Caco-2 (cell line): ENCODE results near the gene TINAGL1. TPM values are rescaled to one million over a fixed set of nuclear protein-coding genes. Genes with fewer than 3 reads are reported as not detected.

Source experiments
- BruUV-seq: library from RNA; stranded (reverse); fragments of 400-500 nt; replicated peaks from 2 replicates; lab custom pipeline; 2021; lab: Mats Ljungman, UMichigan
- CTCF ChIA-PET: fragments of 300-600 bp; sonication (Branson Sonifier 250); formaldehyde crosslinking; loops from one replicate; lab custom pipeline; 2022; ENCODE audit warnings: antibody characterized with exemption; lab: Charles Lee
- POLR2A ChIA-PET: fragments of 300-600 bp; sonication (Branson Sonifier 250); formaldehyde crosslinking; loops from one replicate; lab custom pipeline; 2022; ENCODE audit warnings: antibody characterized with exemption; lab: Charles Lee
- DNase-seq, 2 experiments: peaks; one replicate each; pipeline versions ENCODE4 v3.0.0 to v3.0.0-alpha.2; 2020 to 2022
- H3K27me3 ChIP-seq: replicated peaks from 2 replicates; pipeline ENCODE4 v1.6.0; 2011; ENCODE audit warnings: low read length; ENCODE audit not compliant: control insufficient read depth, insufficient read depth
- H3K36me3 ChIP-seq: 2 replicates; pipeline ENCODE4 v1.5.1; 2011; ENCODE audit warnings: low read length; ENCODE audit not compliant: control insufficient read depth, insufficient read depth
- H3K4me1 ChIP-seq: fragments of 250-450 bp; sonication (Bioruptor Pico); 2 replicates; pipeline ENCODE4 v1.5.1; 2020; ENCODE audit warnings: mild to moderate bottlenecking
- H3K4me3 ChIP-seq: 2 replicates; pipeline ENCODE4 v1.5.1; 2011; ENCODE audit warnings: low read depth, mild to moderate bottlenecking, control low read depth, low read length
- H3K9me3 ChIP-seq: fragments of 250-450 bp; sonication (Bioruptor Pico); 2 replicates; pipeline ENCODE4 v1.5.1; 2020; ENCODE audit warnings: mild to moderate bottlenecking, moderate library complexity
- H3K27ac Mint-ChIP-seq: one replicate; pipeline ENCODE4 v1.8.0; 2022; ENCODE audit warnings: mixed read lengths; ENCODE audit not compliant: unreplicated experiment
- H3K27me3 Mint-ChIP-seq: one replicate; pipeline ENCODE4 v1.8.0; 2022; ENCODE audit warnings: mixed read lengths; ENCODE audit not compliant: insufficient read depth, unreplicated experiment
- H3K36me3 Mint-ChIP-seq: one replicate; pipeline ENCODE4 v1.8.0; 2022; ENCODE audit warnings: mild to moderate bottlenecking, mixed read lengths; ENCODE audit not compliant: insufficient read depth, unreplicated experiment
- H3K4me1 Mint-ChIP-seq: one replicate; pipeline ENCODE4 v1.8.0; 2022; ENCODE audit warnings: low read depth, mixed read lengths; ENCODE audit not compliant: unreplicated experiment
- H3K4me3 Mint-ChIP-seq: one replicate; pipeline ENCODE4 v1.8.0; 2022; ENCODE audit warnings: mild to moderate bottlenecking, moderate library complexity, mixed read lengths; ENCODE audit not compliant: unreplicated experiment
- H3K9me3 Mint-ChIP-seq: one replicate; pipeline ENCODE4 v1.8.0; 2022; ENCODE audit warnings: mixed read lengths; ENCODE audit not compliant: unreplicated experiment
- intact Hi-C: fragments of 100-400 bp; cut with micrococcal nuclease; formaldehyde crosslinking; loops from one replicate; pipeline ENCODE4 v1.10.0; 2022; ENCODE audit not compliant: unreplicated experiment
- total RNA-seq: library from RNA; stranded (reverse); gene quantifications from 2 replicates; pipeline ENCODE4 v1.2.3, GENCODE V29; 2022
- TF ChIP-seq, protein P1 (sequence below), 2 experiments: fragments of 200-600 bp in 1 of 2; IDR thresholded peaks; 1 replicate in 1 of 2; 2 replicates in 1 of 2; pipeline versions ENCODE4 v1.5.1 to v1.8.0; 2011 to 2022; ENCODE audit warnings: antibody characterized with exemption in 1 of 2, control low read depth in 1 of 2, inconsistent platforms in 1 of 2, low read depth in 1 of 2, low read length in 1 of 2, mild to moderate bottlenecking in 1 of 2, moderate library complexity in 1 of 2; ENCODE audit not compliant: insufficient read depth in 1 of 2, severe bottlenecking in 1 of 2, unreplicated experiment in 1 of 2

TINAGL1 gene
- total RNA-seq, 1 experiment from 2014 or later, result 101 TPM

DNA sequence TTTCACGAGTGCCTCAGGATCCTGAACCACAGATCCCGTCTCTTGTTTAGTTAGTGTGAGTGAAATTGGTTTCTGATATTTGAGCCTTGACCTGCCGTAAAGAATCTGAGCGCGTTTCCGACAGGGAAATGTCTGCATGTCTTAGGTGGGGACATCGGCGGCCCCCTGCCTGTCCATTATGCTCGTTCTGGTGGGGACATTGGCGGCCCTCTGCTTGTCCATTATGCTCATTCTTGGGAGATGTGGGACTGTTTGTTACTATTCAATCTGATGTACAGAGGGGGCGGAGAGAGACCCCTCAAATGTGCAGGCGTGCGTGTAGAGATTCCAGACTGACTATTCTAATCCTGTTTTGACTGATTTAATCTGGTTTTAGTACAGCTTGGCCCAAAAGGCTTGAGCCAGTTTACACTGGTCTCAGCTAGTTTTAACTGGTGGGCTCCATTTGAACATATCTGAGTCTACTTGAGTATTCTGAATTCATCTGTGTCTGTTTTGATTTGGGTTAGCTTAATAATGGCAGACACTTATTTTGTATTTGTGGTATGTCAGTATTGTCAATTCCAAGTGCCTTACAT lies 6.6 kb upstream of the TINAGL1 start:
- CTCF ChIA-PET, result no interaction called here

GRCh38 chr1:31570228-31570627 lies 6.1 kb upstream of the TINAGL1 start:
- Histone ChIP-seq H3K4me1 (peaks cover 37% of the 10 kb centered on the region), H3K4me3 (no peak overlapping the region), H3K36me3 (no peaks in the 10 kb centered on the region), H3K9me3 (no peaks in the 10 kb centered on the region), H3K27me3 (no peaks in the 10 kb centered on the region)
- POLR2A ChIA-PET, result no interaction called here
- no peak for DNase-seq
- no peaks in the 10 kb centered on the region for H3K9me3 Mint-ChIP-seq
- CTCF ChIA-PET, result no interaction called here
- H3K36me3 Mint-ChIP-seq, result peaks cover 4% of the 10 kb centered on the region
- intact Hi-C loops, result no loop called here
- BruUV-seq, result no TSS peak
- no peaks in the 10 kb centered on the region for H3K27me3 Mint-ChIP-seq
- peaks cover 21% of the 10 kb centered on the region for H3K4me1 Mint-ChIP-seq
- TF ChIP-seq, protein P1, sequence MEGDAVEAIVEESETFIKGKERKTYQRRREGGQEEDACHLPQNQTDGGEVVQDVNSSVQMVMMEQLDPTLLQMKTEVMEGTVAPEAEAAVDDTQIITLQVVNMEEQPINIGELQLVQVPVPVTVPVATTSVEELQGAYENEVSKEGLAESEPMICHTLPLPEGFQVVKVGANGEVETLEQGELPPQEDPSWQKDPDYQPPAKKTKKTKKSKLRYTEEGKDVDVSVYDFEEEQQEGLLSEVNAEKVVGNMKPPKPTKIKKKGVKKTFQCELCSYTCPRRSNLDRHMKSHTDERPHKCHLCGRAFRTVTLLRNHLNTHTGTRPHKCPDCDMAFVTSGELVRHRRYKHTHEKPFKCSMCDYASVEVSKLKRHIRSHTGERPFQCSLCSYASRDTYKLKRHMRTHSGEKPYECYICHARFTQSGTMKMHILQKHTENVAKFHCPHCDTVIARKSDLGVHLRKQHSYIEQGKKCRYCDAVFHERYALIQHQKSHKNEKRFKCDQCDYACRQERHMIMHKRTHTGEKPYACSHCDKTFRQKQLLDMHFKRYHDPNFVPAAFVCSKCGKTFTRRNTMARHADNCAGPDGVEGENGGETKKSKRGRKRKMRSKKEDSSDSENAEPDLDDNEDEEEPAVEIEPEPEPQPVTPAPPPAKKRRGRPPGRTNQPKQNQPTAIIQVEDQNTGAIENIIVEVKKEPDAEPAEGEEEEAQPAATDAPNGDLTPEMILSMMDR (IDR thresholded peaks at IDR 0.05; ENCODE audit: insufficient read depth in 1 of 2, low read depth in 1 of 2, low read length in 1 of 2, severe bottlenecking in 1 of 2, unreplicated experiment in 1 of 2), result no peak
- H3K27ac Mint-ChIP-seq, result no peak overlapping the region
- no peak overlapping the region for H3K4me3 Mint-ChIP-seq

More for the DNA sequence above, 6.6 kb upstream of the TINAGL1 start:
- Mint-ChIP-seq H3K36me3 (peaks cover 4% of the 10 kb centered on the region), H3K4me1 (peaks cover 18% of the 10 kb centered on the region), H3K4me3 (no peak overlapping the region), H3K27me3 (no peaks in the 10 kb centered on the region), H3K27ac (no peak overlapping the region), H3K9me3 (no peaks in the 10 kb centered on the region)
- H3K9me3 ChIP-seq, result no peaks in the 10 kb centered on the region
- TF ChIP-seq, protein P1 (IDR thresholded peaks at IDR 0.05; ENCODE audit: insufficient read depth in 1 of 2, low read depth in 1 of 2, low read length in 1 of 2, severe bottlenecking in 1 of 2, unreplicated experiment in 1 of 2), result no peak
- no peak overlapping the region for H3K4me3 ChIP-seq
- BruUV-seq, result no TSS peak
- POLR2A ChIA-PET, result no interaction called here
- H3K36me3 ChIP-seq, result no peaks in the 10 kb centered on the region
- no peak for DNase-seq
- intact Hi-C loops, result no loop called here
- H3K4me1 ChIP-seq, result peaks cover 38% of the 10 kb centered on the region
- no peaks in the 10 kb centered on the region for H3K27me3 ChIP-seq

DNA sequence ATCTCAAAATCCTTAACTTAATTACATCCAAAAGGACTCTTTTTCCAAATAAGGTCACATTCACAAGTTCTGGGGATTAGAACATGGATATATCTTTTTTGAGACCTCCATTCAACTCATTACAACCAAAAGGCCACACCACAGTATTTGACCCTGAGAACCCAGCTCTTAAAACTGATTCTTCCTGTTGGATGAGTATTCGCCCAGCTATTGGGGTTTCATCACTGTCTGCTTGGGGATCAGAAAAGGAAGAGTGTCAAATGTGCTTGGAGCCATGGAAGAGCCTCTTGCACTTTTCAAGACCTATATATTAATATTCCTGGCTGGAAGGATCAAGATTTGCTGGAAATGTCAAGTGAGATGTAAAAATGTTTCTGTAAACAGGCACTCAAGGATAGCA lies 5.4 kb upstream of the TINAGL1 start:
- H3K27ac Mint-ChIP-seq, result peak overlapping the region; percentile 32
- H3K36me3 ChIP-seq, result no peaks in the 10 kb centered on the region
- no peaks in the 10 kb centered on the region for H3K9me3 ChIP-seq
- H3K27me3 Mint-ChIP-seq, result no peaks in the 10 kb centered on the region
- ChIA-PET POLR2A (no interaction called here), CTCF (no interaction called here)
- peaks cover 43% of the 10 kb centered on the region for H3K4me1 ChIP-seq
- H3K4me1 Mint-ChIP-seq, result peaks cover 21% of the 10 kb centered on the region
- no peak overlapping the region for H3K4me3 ChIP-seq
- TF ChIP-seq, protein P1 (IDR thresholded peaks at IDR 0.05; ENCODE audit: insufficient read depth in 1 of 2, low read depth in 1 of 2, low read length in 1 of 2, severe bottlenecking in 1 of 2, unreplicated experiment in 1 of 2), result no peak
- H3K27me3 ChIP-seq, result no peaks in the 10 kb centered on the region
- DNase-seq, result peak in 1 of 2 experiments; percentile 6
- intact Hi-C loops, result no loop called here
- no TSS peak for BruUV-seq
- no peaks in the 10 kb centered on the region for H3K9me3 Mint-ChIP-seq
- peaks cover 4% of the 10 kb centered on the region for H3K36me3 Mint-ChIP-seq
- H3K4me3 Mint-ChIP-seq, result no peak overlapping the region
